ENCODE measurements around the gene PDIA6.

- TF ChIP-seq REST (IDR thresholded peaks at IDR 0.05; ENCODE audit: insufficient read depth in 1 of 2, low read depth in 2 of 2, low read length in 1 of 2) (no peak), CTCF (IDR thresholded peaks at IDR 0.05) (no peak), SIN3A (IDR thresholded peaks at IDR 0.05; ENCODE audit: borderline replicate concordance, insufficient read depth, low read depth, low read length) (no peak)
Measured at GRCh38 chr2:10761591-10761990, 51.0 kb downstream of the PDIA6 start.
